GM19240 (cell line): ENCODE measurements around the gene HYLS1.

ENCODE experiments used
- DNase-seq: peaks from one replicate; pipeline ENCODE4 v3.0.0; 2011; ENCODE audit warnings: low spot score; ENCODE audit not compliant: insufficient read length

HYLS1 gene

GRCh38 chr11:125932301-125932700 is 44.8 kb downstream of the HYLS1 start:
- DNase-seq = no peak

GRCh38 chr11:125933030-125933813 is 45.8 kb downstream of the HYLS1 start:
- DNase-seq = no peak

GRCh38 chr11:125934473-125934872 is 47.0 kb downstream of the HYLS1 start:
- no peak for DNase-seq

- DNase-seq = no peak
Measured at GRCh38 chr11:125935056-125935455, 47.6 kb downstream of the HYLS1 start.

- DNase-seq = no peak
Measured at GRCh38 chr11:125935618-125936199, 48.2 kb downstream of the HYLS1 start.

GRCh38 chr11:125938418-125938817 is 51.0 kb downstream of the HYLS1 start:
- DNase-seq = no peak

- DNase-seq = no peak
Measured at GRCh38 chr11:125939081-125939521, 51.6 kb downstream of the HYLS1 start.

GRCh38 chr11:125940145-125940544 is 52.7 kb downstream of the HYLS1 start:
- no peak for DNase-seq

GRCh38 chr11:125941267-125941618 is 53.8 kb downstream of the HYLS1 start:
- DNase-seq = no peak

- DNase-seq = peak; percentile 33
Measured at GRCh38 chr11:125941619-125942611, 54.4 kb downstream of the HYLS1 start.

- no peak for DNase-seq
Measured at GRCh38 chr11:125942771-125943428, 55.4 kb downstream of the HYLS1 start.

- DNase-seq = no peak
Measured at GRCh38 chr11:125943661-125944349, 56.3 kb downstream of the HYLS1 start.

- no peak for DNase-seq
Measured at GRCh38 chr11:125944350-125945010, 57.0 kb downstream of the HYLS1 start.

GRCh38 chr11:125945011-125945796 is 57.7 kb downstream of the HYLS1 start:
- no peak for DNase-seq

GRCh38 chr11:125945797-125946520 is 58.5 kb downstream of the HYLS1 start, which contains the start of gene VSIG10L2:
VSIG10L2 (plus strand) TSS chr11:125946044; CDS start chr11:125946056, 12 bp downstream.
- no peak for DNase-seq

GRCh38 chr11:125946712-125947418 is 59.4 kb downstream of the HYLS1 start:
- no peak for DNase-seq

- no peak for DNase-seq
Measured at GRCh38 chr11:125947419-125948277, 60.2 kb downstream of the HYLS1 start.
